Keratinocyte (primary cell): ENCODE results near the gene CACNA2D4. TPM values are rescaled to one million over a fixed set of nuclear protein-coding genes. Genes with fewer than 3 reads are reported as not detected.

Experiments
- DNase-seq: peaks from one replicate; pipeline ENCODE4 v3.0.0-alpha.2; 2011; ENCODE audit warnings: low read depth, missing footprints, low spot score
- FAIRE-seq: peaks from 2 replicates; lab custom pipeline; 2011; peaks lifted over from hg19 to GRCh38; lab: Jason Lieb, UNC
- H2AFZ ChIP-seq: 2 replicates; pipeline ENCODE4 v1.6.0; 2012; ENCODE audit warnings: low read length, control low read depth, inconsistent platforms; ENCODE audit not compliant: control insufficient read depth
- H3K27ac ChIP-seq: 2 replicates; pipeline ENCODE4 v1.5.1; 2011; ENCODE audit warnings: low read length; ENCODE audit not compliant: control insufficient read depth, insufficient read depth
- H3K27me3 ChIP-seq: 3 replicates; pipeline ENCODE4 v1.6.0; 2011; ENCODE audit warnings: low read length; ENCODE audit not compliant: control insufficient read depth, insufficient read depth; ENCODE audit errors: extremely low read depth
- H3K36me3 ChIP-seq, 2 experiments: 2 replicates in 1 of 2; 3 replicates in 1 of 2; pipeline ENCODE4 v1.5.1; 2011; ENCODE audit warnings: low read length in 2 of 2, mild to moderate bottlenecking in 1 of 2; ENCODE audit not compliant: control insufficient read depth in 2 of 2, insufficient read depth in 2 of 2; ENCODE audit errors: extremely low read depth in 1 of 2
- H3K4me1 ChIP-seq: 3 replicates; pipeline ENCODE4 v1.5.1; 2011; ENCODE audit warnings: low read length; ENCODE audit not compliant: control insufficient read depth, insufficient read depth; ENCODE audit errors: extremely low read depth
- H3K4me2 ChIP-seq: 3 replicates; pipeline ENCODE4 v1.6.0; 2011; ENCODE audit warnings: low read depth, low read length; ENCODE audit not compliant: control insufficient read depth, insufficient read depth; ENCODE audit errors: extremely low read depth
- H3K4me3 ChIP-seq, 3 experiments: fragments of 200-600 bp in 1 of 3; sonication (generic) in 1 of 3; 2 replicates in 2 of 3; 3 replicates in 1 of 3; pipeline ENCODE4 v1.5.1; 2011 to 2016; ENCODE audit warnings: low read length in 3 of 3, mild to moderate bottlenecking in 3 of 3, control low read depth in 2 of 3, inconsistent platforms in 1 of 3, low read depth in 1 of 3, mixed read lengths in 1 of 3, mixed run types in 1 of 3, moderate library complexity in 1 of 3; ENCODE audit not compliant: control insufficient read depth in 2 of 3, insufficient read depth in 2 of 3; ENCODE audit errors: extremely low read depth in 1 of 3
- H3K79me2 ChIP-seq: 2 replicates; pipeline ENCODE4 v1.6.0; 2012; ENCODE audit warnings: low read length; ENCODE audit not compliant: control insufficient read depth, insufficient read depth
- H3K9ac ChIP-seq: 3 replicates; pipeline ENCODE4 v1.6.0; 2011; ENCODE audit warnings: low read length; ENCODE audit not compliant: control insufficient read depth, insufficient read depth; ENCODE audit errors: extremely low read depth
- H3K9me1 ChIP-seq: 3 replicates; pipeline ENCODE4 v1.6.0; 2011; ENCODE audit warnings: low read length; ENCODE audit not compliant: control insufficient read depth, insufficient read depth; ENCODE audit errors: extremely low read depth
- H3K9me3 ChIP-seq: 2 replicates; pipeline ENCODE4 v1.5.1; 2012; ENCODE audit warnings: low read depth, low read length; ENCODE audit not compliant: control insufficient read depth
- H4K20me1 ChIP-seq: 3 replicates; pipeline ENCODE4 v1.6.0; 2011; ENCODE audit warnings: low read length; ENCODE audit not compliant: control insufficient read depth, insufficient read depth; ENCODE audit errors: extremely low read depth
- EZH2 ChIP-seq: IDR thresholded peaks from one replicate; pipeline ENCODE4 v1.6.1; 2012; ENCODE audit warnings: inconsistent platforms, mild to moderate bottlenecking, low read length, moderate library complexity
- dilution Hi-C: fragments of 300-500 bp; cut with MboI; formaldehyde crosslinking; loops from one replicate; pipeline ENCODE4 v1.7.0; 2020; ENCODE audit warnings: low sequenced_read_pairs; ENCODE audit not compliant: extremely low pct_ligation_motif_present
- polyA plus RNA-seq, 5 experiments: library from polyadenylated mRNA; depleted of rRNA in 3 of 5; stranded (reverse) in 3 of 5; stranded (forward) in 1 of 5; unstranded in 1 of 5; fragments of >200 nt; gene quantifications; 1 replicate in 1 of 5; 2 replicates in 3 of 5; 3 replicates in 1 of 5; pipeline versions ENCODE4 v1.2.1 to v1.2.3, GENCODE V29; 2011 to 2012; ENCODE audit warnings: missing spikeins in 2 of 5, low read depth in 1 of 5, low replicate concordance in 1 of 5
- TF ChIP-seq, protein P1 (sequence below), 3 experiments: IDR thresholded peaks in 1 of 3; conservative IDR thresholded peaks in 1 of 3; optimal IDR thresholded peaks in 1 of 3; 2 replicates in 2 of 3; 3 replicates in 1 of 3; pipeline versions ENCODE3 to v1.5.1; 2011; ENCODE audit warnings: low read length in 3 of 3, mild to moderate bottlenecking in 3 of 3, moderate library complexity in 2 of 3, control low read depth in 1 of 3, inconsistent platforms in 1 of 3; ENCODE audit not compliant: insufficient read depth in 2 of 3; ENCODE audit errors: extremely low read depth in 1 of 3

CACNA2D4 gene
- polyA plus RNA-seq, 1 donor (not counting 4 experiments of a cell fraction or from before 2014, with no cell fraction given), result 0.09 TPM

DNA sequence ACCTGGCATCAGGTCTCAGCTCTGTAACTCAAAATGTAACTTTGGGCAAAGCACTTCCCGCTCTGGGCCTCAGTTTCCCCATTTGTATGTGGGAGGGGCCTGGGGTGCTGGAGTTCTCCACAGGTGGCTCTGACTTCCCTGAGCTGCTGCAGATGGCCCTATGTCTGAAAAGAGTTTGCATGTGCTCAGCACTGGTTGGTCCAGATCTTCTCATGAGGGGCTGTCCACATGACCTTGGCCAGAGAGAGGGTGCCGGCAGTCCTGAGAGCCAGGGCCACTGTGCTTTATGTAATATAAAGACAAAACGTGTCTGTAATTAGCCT, 7.2 kb upstream of the CACNA2D4 start:
- DNase-seq (no peak), FAIRE-seq (no peak)
- Histone ChIP-seq H2AFZ (no peak overlapping the region), H3K27ac (no peak overlapping the region), H3K9me3 (no peaks in the 10 kb centered on the region), H3K4me2 (no peak overlapping the region), H3K9ac (no peak overlapping the region), H3K36me3 (no peaks in the 10 kb centered on the region), H4K20me1 (no peaks in the 10 kb centered on the region), H3K9me1 (no peaks in the 10 kb centered on the region), H3K4me3 (no peak overlapping the region), H3K4me1 (no peaks in the 10 kb centered on the region), H3K79me2 (no peaks in the 10 kb centered on the region), H3K27me3 (peaks cover 19% of the 10 kb centered on the region)
- dilution Hi-C loops, result no loop called here
- TF ChIP-seq, protein P1, sequence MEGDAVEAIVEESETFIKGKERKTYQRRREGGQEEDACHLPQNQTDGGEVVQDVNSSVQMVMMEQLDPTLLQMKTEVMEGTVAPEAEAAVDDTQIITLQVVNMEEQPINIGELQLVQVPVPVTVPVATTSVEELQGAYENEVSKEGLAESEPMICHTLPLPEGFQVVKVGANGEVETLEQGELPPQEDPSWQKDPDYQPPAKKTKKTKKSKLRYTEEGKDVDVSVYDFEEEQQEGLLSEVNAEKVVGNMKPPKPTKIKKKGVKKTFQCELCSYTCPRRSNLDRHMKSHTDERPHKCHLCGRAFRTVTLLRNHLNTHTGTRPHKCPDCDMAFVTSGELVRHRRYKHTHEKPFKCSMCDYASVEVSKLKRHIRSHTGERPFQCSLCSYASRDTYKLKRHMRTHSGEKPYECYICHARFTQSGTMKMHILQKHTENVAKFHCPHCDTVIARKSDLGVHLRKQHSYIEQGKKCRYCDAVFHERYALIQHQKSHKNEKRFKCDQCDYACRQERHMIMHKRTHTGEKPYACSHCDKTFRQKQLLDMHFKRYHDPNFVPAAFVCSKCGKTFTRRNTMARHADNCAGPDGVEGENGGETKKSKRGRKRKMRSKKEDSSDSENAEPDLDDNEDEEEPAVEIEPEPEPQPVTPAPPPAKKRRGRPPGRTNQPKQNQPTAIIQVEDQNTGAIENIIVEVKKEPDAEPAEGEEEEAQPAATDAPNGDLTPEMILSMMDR (optimal IDR thresholded peaks at IDR 0.05 in 1 of 3, IDR thresholded peaks at IDR 0.05 in 1 of 3, conservative IDR thresholded peaks at IDR 0.05 in 1 of 3; ENCODE audit: extremely low read depth in 1 of 3, insufficient read depth in 2 of 3, low read length in 3 of 3), result no peak
- no peak for TF ChIP-seq EZH2

DNA sequence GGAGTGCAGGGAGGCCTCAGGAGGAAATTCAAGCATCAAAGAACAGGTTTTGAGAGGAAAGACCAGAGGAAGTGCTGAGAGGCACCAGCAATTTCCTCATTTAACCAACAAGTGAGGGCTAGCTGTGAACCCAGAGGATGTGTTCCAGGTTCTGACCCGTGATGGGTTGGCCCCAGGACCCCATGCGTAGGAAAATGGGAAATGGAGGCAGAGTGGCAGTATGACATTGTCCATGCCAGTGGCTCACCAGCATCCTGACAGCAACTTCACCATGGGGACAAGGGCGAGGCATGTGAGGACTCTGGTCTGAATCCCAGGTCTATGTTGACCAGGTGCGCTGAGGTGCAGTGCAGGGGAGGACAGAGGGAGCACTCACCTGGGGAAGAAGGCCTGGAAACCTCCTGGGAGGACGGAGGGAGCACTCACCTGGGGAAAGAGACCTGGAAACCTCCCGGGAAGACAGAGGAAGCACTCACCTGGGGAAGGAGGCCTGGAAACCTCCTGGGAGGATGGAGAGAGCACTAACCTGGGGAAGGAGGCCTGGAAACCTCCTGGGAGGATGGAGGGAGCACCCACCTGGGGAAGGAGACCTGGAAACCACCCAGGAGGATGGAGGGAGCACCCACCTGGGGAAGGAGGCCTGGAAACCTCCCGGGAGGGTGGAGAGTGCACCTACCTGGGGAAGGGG, 6.7 kb upstream of the CACNA2D4 start:
- Histone ChIP-seq H3K4me2 (no peak overlapping the region), H2AFZ (no peak overlapping the region), H3K36me3 (no peaks in the 10 kb centered on the region), H3K27me3 (peaks cover 19% of the 10 kb centered on the region), H4K20me1 (no peaks in the 10 kb centered on the region), H3K4me1 (no peaks in the 10 kb centered on the region), H3K9me3 (no peaks in the 10 kb centered on the region), H3K9me1 (no peaks in the 10 kb centered on the region), H3K4me3 (no peak overlapping the region), H3K27ac (no peak overlapping the region), H3K9ac (no peak overlapping the region), H3K79me2 (no peaks in the 10 kb centered on the region)
- TF ChIP-seq EZH2, result no peak
- TF ChIP-seq, protein P1 (optimal IDR thresholded peaks at IDR 0.05 in 1 of 3, IDR thresholded peaks at IDR 0.05 in 1 of 3, conservative IDR thresholded peaks at IDR 0.05 in 1 of 3; ENCODE audit: extremely low read depth in 1 of 3, insufficient read depth in 2 of 3, low read length in 3 of 3), result no peak
- FAIRE-seq, result no peak
- dilution Hi-C loops, result no loop called here
- no peak for DNase-seq
